AG04450 (cell line): ENCODE results near the gene RNH1. TPM values are rescaled to one million over a fixed set of nuclear protein-coding genes. Genes with fewer than 3 reads are reported as not detected.

ENCODE experiments used
- CTCF ChIA-PET: fragments of 300-600, 350-600 bp; formaldehyde crosslinking; extraction: SDS; loops from one replicate; lab custom pipeline; 2022; ENCODE audit warnings: antibody characterized with exemption, inconsistent platforms; lab: Charles Lee
- POLR2A ChIA-PET: fragments of 350-600 bp; formaldehyde crosslinking; extraction: SDS; loops from one replicate; lab custom pipeline; 2021; ENCODE audit warnings: antibody characterized with exemption, inconsistent platforms; lab: Yijun Ruan, JAX
- DNase-seq: peaks from one replicate; pipeline ENCODE4 v3.0.0-alpha.2; 2011; ENCODE audit warnings: low read depth, low spot score
- H3K27ac ChIP-seq: one replicate; pipeline ENCODE4 v1.5.1; 2012; ENCODE audit warnings: low read depth, low read length, control low read depth
- H3K27me3 ChIP-seq: one replicate; pipeline ENCODE4 v1.6.0; 2012; ENCODE audit warnings: low read length; ENCODE audit not compliant: control insufficient read depth, insufficient read depth
- H3K4me3 ChIP-seq: 2 replicates; pipeline ENCODE4 v1.5.1; 2011; ENCODE audit warnings: mild to moderate bottlenecking, low read depth, low read length, control low read depth
- H3K9me3 ChIP-seq: 2 replicates; pipeline ENCODE4 v1.5.1; 2012; ENCODE audit warnings: low read length; ENCODE audit not compliant: control insufficient read depth, insufficient read depth
- CTCF ChIP-seq: IDR thresholded peaks from 2 replicates; pipeline ENCODE4 v1.5.1; 2011; ENCODE audit warnings: low read depth, low read length, control low read depth, inconsistent platforms
- polyA plus RNA-seq: library from polyadenylated mRNA; depleted of rRNA; stranded (reverse); fragments of >200 nt; gene quantifications from 2 replicates; pipeline ENCODE4 v1.2.3, GENCODE V29; 2011

Gene RNH1
- polyA plus RNA-seq, 1 experiment: 98.6 TPM

GRCh38 chr11:497565-498296, 9.3 kb downstream of the RNH1 start:
- no peak for DNase-seq

DNA sequence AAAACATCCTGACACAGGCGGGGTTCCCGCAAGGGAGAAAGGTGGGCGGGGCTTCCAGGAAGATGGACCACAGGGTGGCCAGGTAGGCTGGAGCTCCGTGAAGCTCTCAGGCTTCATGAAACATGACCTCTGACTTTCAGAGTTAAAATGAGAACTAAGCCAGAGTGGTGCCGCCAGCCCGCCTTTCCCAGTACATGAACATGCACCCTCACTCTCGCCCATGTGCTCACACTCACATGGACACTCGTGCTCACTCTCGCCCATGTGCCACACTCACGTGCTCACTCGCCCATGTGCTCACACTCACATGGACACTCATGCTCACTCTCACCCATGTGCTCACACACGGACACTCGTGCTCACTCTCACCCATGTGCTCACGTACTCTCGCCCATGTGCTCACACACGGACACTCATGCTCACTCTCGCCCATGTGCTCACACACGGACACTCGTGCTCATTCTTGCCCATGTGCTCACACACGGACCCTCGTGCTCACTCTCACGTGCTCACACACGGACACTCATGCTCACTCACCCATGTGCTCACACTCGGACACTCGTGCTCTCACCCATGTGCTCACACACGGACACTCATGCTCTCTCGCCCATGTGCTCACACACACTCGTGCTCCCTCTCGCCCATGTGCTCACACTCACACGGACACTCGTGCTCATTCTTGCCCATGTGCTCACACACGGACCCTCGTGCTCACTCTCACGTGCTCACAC, 10.0 kb downstream of the RNH1 start:
- no peak overlapping the region for H3K27ac ChIP-seq
- H3K4me3 ChIP-seq: no peak overlapping the region
- ChIA-PET CTCF (no interaction called here), POLR2A (no interaction called here)
- no peak for DNase-seq
- TF ChIP-seq CTCF: no peak
- peaks cover 16% of the 10 kb centered on the region; the same call in 1 of the 2 replicates for H3K9me3 ChIP-seq
- no peaks in the 10 kb centered on the region for H3K27me3 ChIP-seq

More at GRCh38 chr11:497565-498296, 9.3 kb downstream of the RNH1 start:
- H3K4me3 ChIP-seq: no peak overlapping the region
- ChIA-PET POLR2A (no interaction called here), CTCF (interaction anchor here (1.2 kb wide), 1 partner anchor 49 kb away, joined by 5 read pairs; no protein-coding TSS in a partner anchor)
- H3K27ac ChIP-seq: no peak overlapping the region
- no peak for TF ChIP-seq CTCF
- no peaks in the 10 kb centered on the region for H3K27me3 ChIP-seq
- peaks cover 16% of the 10 kb centered on the region; the same call in 1 of the 2 replicates for H3K9me3 ChIP-seq

- peaks cover 16% of the 10 kb centered on the region; the same call in 1 of the 2 replicates for H3K9me3 ChIP-seq
- H3K27me3 ChIP-seq: no peaks in the 10 kb centered on the region
- no peak for DNase-seq
- TF ChIP-seq CTCF: no peak
- H3K4me3 ChIP-seq: no peak overlapping the region
- H3K27ac ChIP-seq: no peak overlapping the region
- ChIA-PET POLR2A (interaction anchor here (0.7 kb wide), 1 partner anchor 16 kb away, joined by 3 read pairs; no protein-coding TSS in a partner anchor), CTCF (no interaction called here)
Measured at GRCh38 chr11:495537-495931, 11.5 kb downstream of the RNH1 start.

GRCh38 chr11:494761-495536, 12.1 kb downstream of the RNH1 start:
- POLR2A ChIA-PET: interaction anchor here (0.6 to 0.9 kb wide), 3 partner anchors 17 to 88 kb away, joined by 3 read pairs; no protein-coding TSS in a partner anchor
- H3K27ac ChIP-seq: no peak overlapping the region
- H3K4me3 ChIP-seq: no peak overlapping the region
- TF ChIP-seq CTCF: no peak
- peaks cover 16% of the 10 kb centered on the region; the same call in 1 of the 2 replicates for H3K9me3 ChIP-seq
- DNase-seq: no peak
- no peaks in the 10 kb centered on the region for H3K27me3 ChIP-seq
- CTCF ChIA-PET: no interaction called here
